Measurements from ENCODE around the gene TTLL3.

Gene TTLL3

DNA sequence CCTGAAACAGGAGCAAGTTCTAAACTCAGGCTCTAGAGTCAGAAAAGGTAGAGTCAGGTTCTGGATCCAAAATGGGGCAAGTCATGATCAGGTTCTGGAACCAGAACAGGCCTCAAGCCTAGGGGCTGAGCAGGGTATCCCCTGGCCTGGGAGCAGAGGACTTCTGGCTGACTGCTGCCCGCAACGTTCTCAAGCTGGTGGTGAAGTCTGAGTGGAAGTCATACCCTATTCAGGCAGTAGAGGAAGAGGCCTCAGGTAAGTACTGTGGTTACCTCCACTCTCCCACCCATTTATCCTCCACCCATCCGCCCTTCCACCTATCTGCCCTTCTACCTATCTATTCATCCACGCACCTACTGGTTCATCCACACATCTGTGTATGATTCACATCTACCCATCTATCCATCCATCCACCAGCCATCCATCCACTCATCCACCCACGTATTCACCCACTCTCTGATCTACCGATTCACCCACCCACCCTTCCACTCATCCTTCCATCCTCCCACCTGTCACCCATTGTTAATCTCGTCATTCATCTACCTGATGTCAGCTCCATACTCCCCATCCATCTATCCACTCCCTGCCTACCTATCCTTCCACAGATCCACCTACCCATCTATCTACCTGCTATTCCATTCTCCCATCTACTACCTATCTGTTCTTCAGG, 8.7 kb downstream of the TTLL3 start:
- in situ Hi-C loops (cut with HindIII; ENCODE audit: low pct_unique_long_range_greater_than_20kb, low sequenced_read_pairs), result no loop called here
- no peak for DNase-seq (ENCODE audit: low read depth in 1 of 2, low spot score in 1 of 2)
- TF ChIP-seq JUND (IDR thresholded peaks at IDR 0.05; ENCODE audit: low read depth), result no peak

DNA sequence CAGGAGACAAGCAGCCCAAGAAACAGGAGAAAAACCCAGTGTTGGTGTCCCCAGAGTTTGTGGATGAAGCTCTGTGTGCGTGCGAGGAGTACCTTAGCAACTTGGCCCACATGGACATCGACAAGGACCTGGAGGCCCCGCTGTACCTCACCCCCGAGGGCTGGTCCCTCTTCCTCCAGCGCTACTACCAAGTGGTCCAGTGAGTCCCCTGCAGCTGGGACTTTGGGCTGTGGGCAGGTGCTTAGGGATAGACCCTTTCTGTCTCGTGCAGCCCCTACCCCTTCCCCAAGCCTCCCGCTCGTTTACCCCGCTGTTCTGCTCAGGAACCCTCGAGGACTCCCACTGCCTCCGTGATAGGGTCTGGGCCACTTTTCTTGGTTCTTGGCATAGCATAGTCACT, 10.5 kb downstream of the TTLL3 start:
- in situ Hi-C loops (cut with HindIII; ENCODE audit: low pct_unique_long_range_greater_than_20kb, low sequenced_read_pairs), result no loop called here
- DNase-seq (ENCODE audit: low read depth in 1 of 2, low spot score in 1 of 2), result no peak
- TF ChIP-seq JUND (IDR thresholded peaks at IDR 0.05; ENCODE audit: low read depth), result no peak

DNA sequence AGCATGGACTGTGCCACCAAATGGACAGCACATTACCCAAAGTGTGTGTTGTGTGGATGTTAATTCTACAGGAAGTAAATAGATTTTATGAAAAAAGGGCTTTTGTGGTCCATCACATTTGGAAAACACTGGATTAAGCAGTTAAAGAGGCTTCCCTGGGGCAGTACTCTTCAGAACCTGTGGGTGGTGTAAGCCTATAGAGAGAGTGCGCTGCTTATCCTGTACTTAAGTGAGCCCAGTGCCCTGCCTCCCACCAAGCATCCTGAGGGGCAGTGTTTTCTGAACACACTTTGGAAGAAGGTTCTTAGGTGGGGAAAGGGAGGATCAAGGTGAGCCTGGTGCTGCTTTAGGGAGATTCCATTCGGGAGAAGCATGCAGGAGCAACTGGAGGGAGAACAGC, 10.9 kb downstream of the TTLL3 start:
- TF ChIP-seq JUND (IDR thresholded peaks at IDR 0.05; ENCODE audit: low read depth), result no peak
- peak in 1 of 2 experiments; percentile 45 for DNase-seq (ENCODE audit: low read depth in 1 of 2, low spot score in 1 of 2)
- in situ Hi-C loops (cut with HindIII; ENCODE audit: low pct_unique_long_range_greater_than_20kb, low sequenced_read_pairs), result no loop called here

DNA sequence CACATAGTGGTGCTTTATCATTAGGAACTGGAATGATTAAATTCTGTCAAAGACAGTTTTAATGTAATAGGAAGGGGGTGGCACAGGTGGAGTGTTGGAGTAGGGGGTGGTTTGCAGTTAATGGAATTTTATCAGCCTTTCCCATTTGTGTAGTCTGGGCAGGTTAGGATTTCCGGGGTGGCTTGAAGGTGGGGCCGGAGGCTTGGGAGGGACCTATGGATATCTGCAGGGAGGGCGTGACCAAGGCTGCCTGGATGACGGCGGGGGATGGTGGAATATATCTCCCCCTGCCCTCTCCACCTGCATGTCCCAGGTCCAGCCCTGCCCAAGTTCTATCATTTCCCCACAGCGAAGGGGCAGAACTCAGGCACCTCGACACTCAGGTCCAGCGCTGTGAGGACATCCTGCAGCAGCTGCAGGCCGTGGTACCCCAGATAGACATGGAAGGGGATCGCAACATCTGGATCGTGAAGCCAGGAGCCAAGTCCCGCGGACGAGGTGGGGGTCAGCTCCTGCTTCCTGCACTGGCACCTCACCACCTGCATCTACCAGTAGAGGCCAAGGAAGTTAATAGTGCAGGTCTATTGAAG, 15.5 kb downstream of the TTLL3 start:
- no peak for DNase-seq (ENCODE audit: low read depth in 1 of 2, low spot score in 1 of 2)
- in situ Hi-C loops (cut with HindIII; ENCODE audit: low pct_unique_long_range_greater_than_20kb, low sequenced_read_pairs), result no loop called here
- no peak for TF ChIP-seq JUND (IDR thresholded peaks at IDR 0.05; ENCODE audit: low read depth)

DNA sequence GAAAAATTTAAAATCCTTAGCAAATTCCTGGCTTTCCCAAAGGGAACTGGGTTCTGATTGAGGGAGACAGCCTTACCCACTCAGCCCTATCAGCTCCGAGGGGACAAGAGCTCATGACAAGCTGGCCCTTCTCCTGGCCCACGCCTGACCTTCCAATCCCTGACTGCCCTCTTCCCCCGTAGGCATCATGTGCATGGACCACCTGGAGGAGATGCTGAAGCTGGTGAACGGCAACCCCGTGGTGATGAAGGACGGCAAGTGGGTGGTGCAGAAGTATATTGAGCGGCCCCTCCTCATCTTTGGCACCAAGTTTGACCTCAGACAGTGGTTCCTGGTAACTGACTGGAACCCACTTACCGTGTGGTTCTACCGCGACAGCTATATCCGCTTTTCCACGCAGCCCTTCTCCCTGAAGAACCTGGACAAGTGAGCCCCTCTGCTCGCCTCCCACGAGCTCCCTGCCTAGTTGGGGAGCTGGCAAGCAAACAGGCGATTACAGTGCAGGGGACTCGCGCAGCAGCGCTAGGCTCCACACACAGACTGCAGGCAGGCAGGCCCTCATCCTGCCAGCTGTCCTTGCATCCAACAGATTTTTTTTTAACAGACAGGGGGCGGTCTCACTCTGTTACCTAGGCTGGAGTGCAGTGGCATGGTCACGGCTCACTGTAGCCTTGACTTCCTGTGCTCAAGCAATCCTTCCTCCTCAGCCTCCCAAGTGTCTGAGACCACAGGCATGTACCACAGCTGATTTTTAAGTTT, 16.9 kb downstream of the TTLL3 start:
- in situ Hi-C loops (cut with HindIII; ENCODE audit: low pct_unique_long_range_greater_than_20kb, low sequenced_read_pairs), result no loop called here
- DNase-seq (ENCODE audit: low read depth in 1 of 2, low spot score in 1 of 2), result peak in 1 of 2 experiments; percentile 49
- no peak for TF ChIP-seq JUND (IDR thresholded peaks at IDR 0.05; ENCODE audit: low read depth)

DNA sequence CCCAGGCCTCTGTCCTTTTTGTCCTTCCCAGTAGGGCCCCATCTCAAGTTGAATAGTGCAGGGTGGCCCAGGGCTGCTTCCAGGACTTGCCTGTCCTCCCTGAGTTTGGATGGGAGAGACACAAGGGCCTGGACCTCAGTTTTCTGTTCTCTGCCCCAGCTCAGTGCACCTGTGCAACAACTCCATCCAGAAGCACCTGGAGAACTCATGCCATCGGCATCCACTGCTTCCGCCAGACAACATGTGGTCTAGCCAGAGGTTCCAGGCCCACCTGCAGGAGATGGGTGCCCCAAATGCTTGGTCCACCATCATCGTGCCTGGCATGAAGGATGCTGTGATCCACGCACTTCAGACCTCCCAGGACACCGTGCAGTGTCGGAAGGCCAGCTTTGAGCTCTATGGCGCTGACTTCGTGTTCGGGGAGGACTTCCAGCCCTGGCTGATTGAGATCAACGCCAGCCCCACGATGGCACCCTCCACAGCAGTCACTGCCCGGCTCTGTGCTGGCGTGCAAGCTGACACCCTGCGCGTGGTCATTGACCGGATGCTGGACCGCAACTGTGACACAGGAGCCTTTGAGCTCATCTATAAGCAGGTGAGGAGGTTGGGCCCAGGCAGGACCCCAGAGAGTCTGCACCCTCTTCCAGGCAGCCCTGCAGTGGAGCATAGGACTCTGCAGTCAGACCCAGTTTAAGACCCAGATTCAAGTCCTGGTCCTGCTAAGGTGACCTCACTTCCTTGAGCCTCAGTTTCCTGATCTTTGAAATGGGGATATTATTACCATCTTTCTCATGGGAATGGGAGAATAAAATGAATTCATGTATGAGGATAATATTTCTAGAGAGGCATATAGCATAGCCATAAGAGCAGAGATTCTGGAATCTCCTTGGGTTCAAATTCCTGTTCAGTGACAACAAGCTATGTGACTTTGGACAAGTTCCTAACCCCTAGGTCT, 19.0 kb downstream of the TTLL3 start:
- TF ChIP-seq JUND (IDR thresholded peaks at IDR 0.05; ENCODE audit: low read depth), result no peak
- no peak for DNase-seq (ENCODE audit: low read depth in 1 of 2, low spot score in 1 of 2)
- in situ Hi-C loops (cut with HindIII; ENCODE audit: low pct_unique_long_range_greater_than_20kb, low sequenced_read_pairs), result no loop called here

DNA sequence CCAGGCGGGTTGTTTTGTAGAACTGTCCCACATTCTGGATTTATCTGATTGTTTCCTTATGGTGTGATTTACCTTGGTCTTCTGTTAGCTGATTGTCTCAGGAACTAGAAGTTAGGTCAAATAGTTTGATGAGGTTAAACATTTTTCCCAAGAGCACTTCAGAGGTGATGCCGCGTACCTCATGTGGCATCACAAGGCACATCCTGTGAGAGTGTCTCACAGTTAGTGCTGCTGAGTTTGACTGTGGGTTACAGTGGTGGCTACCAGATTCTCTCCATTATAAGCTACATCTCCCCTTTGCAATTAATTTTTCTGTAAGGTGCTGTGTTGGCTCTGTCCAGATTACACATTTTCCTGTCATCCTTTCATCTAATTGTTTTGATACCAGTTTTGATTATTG, 21.2 kb downstream of the TTLL3 start:
- in situ Hi-C loops (cut with HindIII; ENCODE audit: low pct_unique_long_range_greater_than_20kb, low sequenced_read_pairs), result no loop called here
- no peak for TF ChIP-seq JUND (IDR thresholded peaks at IDR 0.05; ENCODE audit: low read depth)
- no peak for DNase-seq (ENCODE audit: low read depth in 1 of 2, low spot score in 1 of 2)

DNA sequence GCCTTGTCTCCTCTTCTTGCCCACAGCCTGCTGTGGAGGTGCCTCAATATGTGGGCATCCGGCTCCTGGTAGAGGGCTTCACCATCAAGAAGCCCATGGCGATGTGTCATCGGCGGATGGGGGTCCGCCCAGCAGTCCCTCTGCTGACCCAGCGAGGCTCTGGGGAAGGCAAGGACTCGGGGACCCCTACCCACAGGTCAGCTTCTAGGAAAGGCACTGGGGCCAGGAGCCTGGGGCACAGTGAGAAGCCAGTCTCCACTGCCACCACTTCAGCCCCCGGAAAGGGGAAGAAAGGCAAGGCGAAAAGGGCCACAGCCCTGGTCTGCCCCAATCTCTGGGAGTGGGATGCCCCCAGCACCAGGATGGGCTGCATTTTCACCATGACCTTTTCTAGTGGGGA, 23.0 kb downstream of the TTLL3 start:
- DNase-seq (ENCODE audit: low read depth in 1 of 2, low spot score in 1 of 2), result no peak
- TF ChIP-seq JUND (IDR thresholded peaks at IDR 0.05; ENCODE audit: low read depth), result no peak
- in situ Hi-C loops (cut with HindIII; ENCODE audit: low pct_unique_long_range_greater_than_20kb, low sequenced_read_pairs), result no loop called here

DNA sequence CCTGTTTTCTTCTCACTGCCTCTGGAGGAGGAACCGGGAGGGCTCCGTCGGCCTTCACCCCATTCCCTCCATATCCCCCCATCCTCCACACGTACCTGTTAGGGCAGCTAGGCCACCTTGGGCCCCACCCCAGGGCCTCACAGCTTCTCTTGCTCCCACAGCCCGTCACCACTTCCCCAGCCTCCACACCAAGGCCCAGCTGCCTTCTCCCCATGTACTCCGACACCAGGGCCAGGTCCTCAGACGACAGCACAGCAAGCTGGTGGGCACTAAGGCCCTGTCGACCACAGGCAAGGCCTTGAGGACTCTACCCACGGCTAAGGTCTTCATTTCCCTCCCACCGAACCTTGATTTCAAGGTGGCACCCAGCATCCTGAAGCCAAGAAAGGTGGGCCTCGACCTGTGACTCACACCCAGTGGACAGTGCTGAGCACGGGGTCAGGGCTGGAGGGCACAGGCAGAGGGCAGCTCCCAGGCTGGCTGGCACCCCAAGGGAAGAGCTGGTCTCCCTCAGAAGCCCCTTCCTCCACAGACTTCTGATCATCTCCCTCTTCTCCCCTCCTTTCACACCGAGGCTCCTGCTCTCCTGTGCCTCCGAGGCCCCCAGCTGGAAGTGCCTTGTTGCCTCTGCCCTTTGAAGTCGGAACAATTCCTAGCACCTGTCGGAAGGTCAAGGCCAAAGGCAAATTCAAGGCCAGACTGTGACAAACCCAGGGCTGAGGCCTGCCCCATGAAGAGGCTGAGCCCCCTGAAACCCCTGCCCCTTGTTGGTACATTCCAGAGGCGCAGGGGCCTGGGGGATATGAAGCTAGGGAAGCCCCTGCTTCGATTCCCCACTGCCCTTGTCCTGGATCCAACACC, 24.7 kb downstream of the TTLL3 start:
- TF ChIP-seq JUND (IDR thresholded peaks at IDR 0.05; ENCODE audit: low read depth), result no peak
- no peak for DNase-seq (ENCODE audit: low read depth in 1 of 2, low spot score in 1 of 2)
- in situ Hi-C loops (cut with HindIII; ENCODE audit: low pct_unique_long_range_greater_than_20kb, low sequenced_read_pairs), result no loop called here

DNA sequence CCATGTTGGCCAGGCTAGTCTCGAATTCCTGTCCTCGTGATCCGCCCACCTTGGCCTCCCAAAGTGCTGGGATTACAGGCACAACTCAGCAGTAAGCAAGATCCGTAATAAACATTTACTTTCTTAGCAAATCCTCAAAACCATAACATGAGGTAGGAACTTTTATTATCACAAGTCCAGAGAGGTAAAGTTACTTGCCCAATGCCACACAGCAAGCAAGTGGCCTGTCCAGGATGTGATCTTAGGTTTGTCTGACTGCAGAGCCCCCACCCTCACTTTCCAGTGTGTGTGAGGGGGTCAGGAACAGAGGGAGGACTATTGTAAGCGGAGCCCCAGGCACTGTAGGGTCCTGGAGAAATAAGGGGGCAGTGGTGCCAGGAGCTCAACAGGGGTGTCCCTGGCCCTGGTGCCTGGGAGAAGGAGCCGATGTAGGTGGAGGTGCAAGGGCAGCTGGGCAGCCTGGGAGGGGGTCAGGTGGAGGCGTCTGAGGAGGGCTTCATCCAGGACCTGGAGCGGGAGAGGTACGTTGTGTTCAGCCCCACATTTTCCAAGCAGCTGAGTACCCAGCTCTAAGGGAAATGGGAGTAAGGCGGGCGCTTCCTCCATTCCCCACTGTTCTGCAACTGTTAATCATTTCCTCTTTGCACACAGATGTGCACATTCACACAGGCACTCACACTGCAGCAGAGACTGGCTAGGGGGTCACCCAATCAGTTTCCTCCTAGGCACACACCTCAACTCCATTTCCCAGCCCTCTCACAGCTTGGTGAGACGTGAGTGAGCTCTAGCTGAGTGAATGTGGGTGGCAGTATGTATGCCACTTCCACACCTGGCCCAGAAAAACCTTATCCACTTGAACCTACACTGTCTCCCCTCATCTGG, 27.9 kb downstream of the TTLL3 start:
- in situ Hi-C loops (cut with HindIII; ENCODE audit: low pct_unique_long_range_greater_than_20kb, low sequenced_read_pairs), result no loop called here
- no peak for DNase-seq (ENCODE audit: low read depth in 1 of 2, low spot score in 1 of 2)
- TF ChIP-seq JUND (IDR thresholded peaks at IDR 0.05; ENCODE audit: low read depth), result no peak

DNA sequence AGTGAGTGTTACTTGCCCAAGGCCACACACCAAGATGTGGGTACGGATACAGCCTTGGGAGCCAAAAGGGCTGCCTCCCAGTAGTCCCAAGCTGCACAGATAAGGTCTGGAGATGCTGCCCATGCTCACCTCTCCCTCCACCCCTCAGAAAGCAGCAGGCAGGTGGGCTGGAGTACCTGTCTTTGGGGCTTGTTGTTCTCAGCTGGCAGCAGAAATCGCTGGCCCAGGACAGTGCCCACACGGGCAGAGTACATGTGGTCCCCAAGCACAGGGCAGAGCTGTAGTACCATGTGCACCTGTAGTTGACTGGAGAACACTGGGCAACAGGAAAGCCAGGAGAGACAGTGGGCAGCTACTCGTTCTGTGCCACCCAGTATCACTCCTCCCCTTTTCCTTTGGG, 28.8 kb downstream of the TTLL3 start:
- in situ Hi-C loops (cut with HindIII; ENCODE audit: low pct_unique_long_range_greater_than_20kb, low sequenced_read_pairs), result no loop called here
- no peak for TF ChIP-seq JUND (IDR thresholded peaks at IDR 0.05; ENCODE audit: low read depth)
- DNase-seq (ENCODE audit: low read depth in 1 of 2, low spot score in 1 of 2), result no peak

Measured in T47D (cell line).